GM23338 (cell line): Measurements from ENCODE around the gene PRSS27. TPM values are rescaled to one million over a fixed set of nuclear protein-coding genes. Genes with fewer than 3 reads are reported as not detected.
A peak's percentile ranks its signal among the peaks of the same experiment; 100 is the strongest.

Experiments
- ATAC-seq: fragments of 200-7000 bp; cut with Tn5 transposase; 3 replicates; pipeline ENCODE4 v1.9.1; 2020
- DNase-seq: peaks from one replicate; pipeline ENCODE4 v3.0.0-alpha.2; 2015; ENCODE audit warnings: low spot score
- H2AFZ ChIP-seq: fragments of 200-600 bp; sonication (generic); 2 replicates; pipeline ENCODE4 v1.8.0; 2016; ENCODE audit warnings: antibody characterized with exemption, mild to moderate bottlenecking, moderate library complexity
- H3F3A ChIP-seq: fragments of 200-600 bp; sonication (generic); replicated peaks from 2 replicates; pipeline ENCODE4 v1.8.0; 2017; ENCODE audit warnings: antibody characterized with exemption, mixed run types, low read depth
- H3K27ac ChIP-seq: fragments of 200-600 bp; sonication (generic); 2 replicates; pipeline ENCODE4 v1.6.1; 2016; ENCODE audit warnings: low read depth
- H3K27me3 ChIP-seq: fragments of 200-600 bp; sonication (generic); 2 replicates; pipeline ENCODE4 v1.8.0; 2016; ENCODE audit warnings: mild to moderate bottlenecking, mixed run types, moderate library complexity; ENCODE audit not compliant: insufficient read depth
- H3K36me3 ChIP-seq: fragments of 200-600 bp; sonication (generic); 2 replicates; pipeline ENCODE4 v1.8.0; 2016; ENCODE audit warnings: mild to moderate bottlenecking; ENCODE audit not compliant: insufficient read depth
- H3K4me1 ChIP-seq: fragments of 200-600 bp; sonication (generic); 2 replicates; pipeline ENCODE4 v1.8.0; 2016; ENCODE audit warnings: mild to moderate bottlenecking, moderate library complexity; ENCODE audit not compliant: insufficient read depth
- H3K4me2 ChIP-seq: fragments of 200-600 bp; sonication (generic); 2 replicates; pipeline ENCODE4 v1.7.1; 2017; ENCODE audit warnings: mixed run types
- H3K4me3 ChIP-seq: fragments of 200-600 bp; sonication (generic); 2 replicates; pipeline ENCODE4 v1.6.1; 2016; ENCODE audit warnings: mixed run types
- H3K79me2 ChIP-seq: fragments of 200-600 bp; sonication (generic); replicated peaks from 2 replicates; pipeline ENCODE4 v1.8.0; 2017; ENCODE audit warnings: mild to moderate bottlenecking; ENCODE audit not compliant: insufficient read depth
- H3K9me2 ChIP-seq: fragments of 200-600 bp; sonication (generic); 2 replicates; pipeline ENCODE4 v1.8.0; 2017; ENCODE audit not compliant: insufficient read depth
- H4K20me1 ChIP-seq: fragments of 200-600 bp; sonication (generic); replicated peaks from 2 replicates; pipeline ENCODE4 v1.8.0; 2017; ENCODE audit warnings: mild to moderate bottlenecking; ENCODE audit not compliant: insufficient read depth
- H3K27ac Mint-ChIP-seq: 2 replicates; pipeline ENCODE4 v1.8.0; 2020; ENCODE audit warnings: inconsistent platforms, mild to moderate bottlenecking, moderate library complexity, mixed read lengths
- H3K27me3 Mint-ChIP-seq: 3 replicates; pipeline ENCODE4 v1.8.0; 2022; ENCODE audit warnings: low read depth, mild to moderate bottlenecking, moderate library complexity, mixed read lengths, inconsistent platforms; ENCODE audit not compliant: insufficient read depth, poor library complexity
- H3K36me3 Mint-ChIP-seq: 3 replicates; pipeline ENCODE4 v1.8.0; 2021; ENCODE audit warnings: low read depth, mild to moderate bottlenecking, inconsistent platforms, moderate library complexity, mixed read lengths
- H3K4me1 Mint-ChIP-seq: 3 replicates; pipeline ENCODE4 v1.8.0; 2020; ENCODE audit warnings: mild to moderate bottlenecking, inconsistent platforms, mixed read lengths
- H3K4me3 Mint-ChIP-seq: 3 replicates; pipeline ENCODE4 v1.8.0; 2021; ENCODE audit warnings: moderate library complexity, mild to moderate bottlenecking, inconsistent platforms, mixed read lengths
- H3K9me3 Mint-ChIP-seq: 3 replicates; pipeline ENCODE4 v1.8.0; 2020; ENCODE audit warnings: moderate library complexity, mild to moderate bottlenecking, inconsistent platforms, mixed read lengths
- CREB1 ChIP-seq: fragments of 250-450 bp; sonication (Bioruptor Pico); IDR thresholded peaks from 2 replicates; pipeline ENCODE4 v1.5.0; 2020; ENCODE audit warnings: low read depth, mild to moderate bottlenecking, moderate library complexity
- CTCF ChIP-seq, 2 experiments: fragments of 200-600 bp in 1 of 2; sonication (generic) in 1 of 2; conservative IDR thresholded peaks; 2 replicates each; pipeline versions ENCODE4 v1.5.1 to v1.6.1; 2016 to 2017; ENCODE audit warnings: antibody characterized with exemption in 2 of 2, low read depth in 2 of 2, mild to moderate bottlenecking in 2 of 2, moderate library complexity in 1 of 2
- ETS1 ChIP-seq: IDR thresholded peaks from 2 replicates; pipeline ENCODE4 v1.6.1; 2016; ENCODE audit warnings: antibody characterized with exemption
- EZH2 ChIP-seq: fragments of 200-600 bp; sonication (generic); IDR thresholded peaks from one replicate; pipeline ENCODE4 v1.8.0; 2017; ENCODE audit warnings: antibody characterized with exemption, mild to moderate bottlenecking, low read depth; ENCODE audit not compliant: unreplicated experiment
- EZH2phosphoT487 ChIP-seq: fragments of 200-600 bp; sonication (generic); IDR thresholded peaks from one replicate; pipeline ENCODE4 v1.8.1; 2018; ENCODE audit warnings: antibody characterized with exemption; ENCODE audit not compliant: unreplicated experiment
- JUNB ChIP-seq: IDR thresholded peaks from one replicate; pipeline ENCODE4 v1.6.1; 2016; ENCODE audit warnings: antibody characterized with exemption; ENCODE audit not compliant: unreplicated experiment
- NANOG ChIP-seq: IDR thresholded peaks from 2 replicates; pipeline ENCODE4 v1.6.1; 2016; ENCODE audit warnings: antibody characterized with exemption, borderline replicate concordance
- POLR2AphosphoS5 ChIP-seq: IDR thresholded peaks from 2 replicates; pipeline ENCODE4 v1.6.1; 2016; ENCODE audit warnings: antibody characterized with exemption, low read depth
- REST ChIP-seq: IDR thresholded peaks from one replicate; pipeline ENCODE4 v1.6.1; 2018; ENCODE audit warnings: antibody characterized with exemption; ENCODE audit not compliant: unreplicated experiment
- STAT1 ChIP-seq: IDR thresholded peaks from one replicate; pipeline ENCODE4 v1.6.1; 2016; ENCODE audit warnings: antibody characterized with exemption; ENCODE audit not compliant: unreplicated experiment
- ZNF114 ChIP-seq: fragments of 250-450 bp; sonication (Bioruptor Pico); IDR thresholded peaks from 2 replicates; pipeline ENCODE4 v1.5.0; 2020; ENCODE audit warnings: mild to moderate bottlenecking, moderate library complexity
- ZNF331 ChIP-seq: fragments of 250-450 bp; sonication (Bioruptor Pico); IDR thresholded peaks from 2 replicates; pipeline ENCODE4 v1.5.0; 2020; ENCODE audit warnings: low read depth, mild to moderate bottlenecking, moderate library complexity
- ZNF462 ChIP-seq: fragments of 250-450 bp; sonication (Bioruptor Pico); IDR thresholded peaks from 2 replicates; pipeline ENCODE4 v1.5.0; 2020; ENCODE audit warnings: mild to moderate bottlenecking, moderate library complexity
- long read RNA-seq: library from polyadenylated mRNA; unstranded; transcript quantifications from one replicate; pipeline ENCODE4 v2.0.0, GENCODE V29; 2020; ENCODE audit not compliant: unreplicated experiment
- polyA plus RNA-seq: library from polyadenylated mRNA; unstranded; fragments of >200 nt; fragmentation: Nextera tagmentation; extraction: Ambion mirVana; gene quantifications from 2 replicates; pipeline ENCODE4 v1.2.1, GENCODE V29; 2016
- total RNA-seq: library from RNA; depleted of rRNA; stranded (reverse); fragments of >200 nt; shearing (Covaris generic); gene quantifications from 2 replicates; pipeline ENCODE4 v1.2.3, GENCODE V29; 2014; rRNA removed

Gene PRSS27
- total RNA-seq (0.85 and 1.6 TPM in 2 replicates), polyA plus RNA-seq (0.73 and 1.1 TPM in 2 replicates)
- long read RNA-seq: 0 reads

GRCh38 chr16:2720064-2720457 is at the start of gene PRSS27:
Gene PRSS27 (minus strand): TSS chr16:2720224. CDS start chr16:2720160, 64 bp downstream.
- Histone ChIP-seq H4K20me1 (no peaks in the 10 kb centered on the region), H3K27ac (peak within 1 kb of the TSS; percentile 95), H3K27me3 (no peaks in the 10 kb centered on the region), H3K79me2 (no peaks in the 10 kb centered on the region), H3K36me3 (no peaks in the 10 kb centered on the region), H3K4me1 (no peaks in the 10 kb centered on the region), H3K4me2 (peak within 1 kb of the TSS; percentile 84), H3K4me3 (peak within 1 kb of the TSS; percentile 78), H3K9me2 (no peaks in the 10 kb centered on the region), H2AFZ (peak within 1 kb of the TSS; percentile 85), H3F3A (peaks cover 10% of the 10 kb centered on the region; the same call in 1 of the 2 replicates)
- Mint-ChIP-seq H3K9me3 (no peaks in the 10 kb centered on the region), H3K27ac (peak within 1 kb of the TSS; percentile 93), H3K4me3 (peak within 1 kb of the TSS; percentile 83), H3K36me3 (no peaks in the 10 kb centered on the region; the same call in 2 of the 3 replicates), H3K27me3 (peaks cover 10% of the 10 kb centered on the region), H3K4me1 (peaks cover 6% of the 10 kb centered on the region; the same call in 2 of the 3 replicates)
- ATAC-seq: no peak; the same call in 2 of the 3 replicates
- TF ChIP-seq CTCF (conservative IDR thresholded peaks at IDR 0.05; ENCODE audit: low read depth in 2 of 2) (no peak), JUNB (no peak), ZNF114 (CRISPR knock-in tag) (no peak), POLR2AphosphoS5 (no peak), CREB1 (CRISPR knock-in tag) (no peak), ZNF462 (CRISPR knock-in tag) (no peak), REST (no peak), ZNF331 (no peak), EZH2 (no peak), NANOG (no peak), ETS1 (no peak), EZH2phosphoT487 (no peak), STAT1 (no peak)
- DNase-seq: peak; percentile 26
